HepG2 (cell line): ENCODE results near the gene IFI35. TPM values are rescaled to one million over a fixed set of nuclear protein-coding genes. Genes with fewer than 3 reads are reported as not detected.
A peak's percentile ranks its signal among the peaks of the same experiment; 100 is the strongest.

ENCODE experiments used
- ATAC-seq: fragments of 200-7000 bp; cut with Tn5 transposase; 3 replicates; pipeline ENCODE4 v1.9.1; 2020; ENCODE audit warnings: mild to moderate bottlenecking, moderate library complexity
- BruUV-seq: library from RNA; stranded (reverse); fragments of 400-500 nt; replicated peaks from 2 replicates; lab custom pipeline; 2021; lab: Mats Ljungman, UMichigan
- CTCF ChIA-PET: fragments of 300-600 bp; formaldehyde crosslinking; extraction: SDS; loops from one replicate; lab custom pipeline; 2021; ENCODE audit warnings: low total read pairs, inconsistent platforms, low intra/inter-chr PET ratio; lab: Yijun Ruan, JAX
- POLR2A ChIA-PET: fragments of 350-600 bp; sonication (Branson Sonifier 250); formaldehyde crosslinking; loops from one replicate; lab custom pipeline; 2020; ENCODE audit warnings: antibody characterized with exemption, inconsistent platforms; lab: Yijun Ruan, JAX
- DNase-seq: peaks from one replicate; pipeline ENCODE4 v3.0.0-alpha.2; 2015; ENCODE audit warnings: low spot score
- FAIRE-seq: peaks from 3 replicates; lab custom pipeline; 2011; peaks lifted over from hg19 to GRCh38; lab: Jason Lieb, UNC
- H2AFZ ChIP-seq: one replicate; pipeline ENCODE4 v1.6.1; 2011; ENCODE audit warnings: low read length, inconsistent platforms
- H3K27ac ChIP-seq: fragments of 300-600 bp; 3 replicates; pipeline ENCODE4 v1.8.0; 2011; ENCODE audit warnings: mixed run types, mild to moderate bottlenecking, mixed read lengths, low read length, inconsistent platforms; ENCODE audit not compliant: insufficient read depth; ENCODE audit errors: extremely low read length
- H3K27me3 ChIP-seq, 2 experiments: fragments of 200-600 bp in 1 of 2; 2 replicates in 1 of 2; 3 replicates in 1 of 2; pipeline versions ENCODE4 v1.6.0 to v1.8.0; 2011; ENCODE audit warnings: low read length in 2 of 2, mild to moderate bottlenecking in 2 of 2, moderate library complexity in 2 of 2, inconsistent platforms in 1 of 2; ENCODE audit not compliant: insufficient read depth in 2 of 2, control insufficient read depth in 1 of 2
- H3K36me3 ChIP-seq, 2 experiments: fragments of 200-600 bp in 1 of 2; replicated peaks in 1 of 2; 2 replicates in 1 of 2; 3 replicates in 1 of 2; pipeline versions ENCODE4 v1.5.1 to v1.8.0; 2011; ENCODE audit warnings: low read length in 2 of 2, inconsistent platforms in 1 of 2; ENCODE audit not compliant: insufficient read depth in 2 of 2, control insufficient read depth in 1 of 2
- H3K4me1 ChIP-seq: 2 replicates; pipeline ENCODE4 v1.5.1; 2012; ENCODE audit warnings: low read length, inconsistent platforms; ENCODE audit not compliant: insufficient read depth
- H3K4me2 ChIP-seq: 2 replicates; pipeline ENCODE4 v1.6.0; 2011; ENCODE audit warnings: low read depth, low read length, inconsistent platforms
- H3K4me3 ChIP-seq, 3 experiments: fragments of 200-600 bp in 1 of 3; sonication (generic), shearing (Covaris generic) in 1 of 3; replicated peaks in 1 of 3; 2 replicates each; pipeline ENCODE4 v1.5.1; 2011 to 2016; ENCODE audit warnings: low read length in 3 of 3, inconsistent platforms in 2 of 3, low read depth in 2 of 3, mild to moderate bottlenecking in 2 of 3, control low read depth in 1 of 3, mixed read lengths in 1 of 3; ENCODE audit not compliant: insufficient read depth in 1 of 3
- H3K79me2 ChIP-seq: one replicate; pipeline ENCODE4 v1.6.1; 2011; ENCODE audit warnings: low read length, inconsistent platforms; ENCODE audit not compliant: insufficient read depth
- H3K9ac ChIP-seq: 2 replicates; pipeline ENCODE4 v1.6.0; 2011; ENCODE audit warnings: mild to moderate bottlenecking, low read depth, low read length, inconsistent platforms; ENCODE audit not compliant: insufficient read depth
- H3K9me3 ChIP-seq: 2 replicates; pipeline ENCODE4 v1.5.1; 2012; ENCODE audit warnings: mild to moderate bottlenecking, low read length
- H4K20me1 ChIP-seq: 2 replicates; pipeline ENCODE4 v1.6.0; 2011; ENCODE audit warnings: inconsistent platforms, mild to moderate bottlenecking, low read length, moderate library complexity; ENCODE audit not compliant: insufficient read depth
- BCL6 ChIP-seq: IDR thresholded peaks from 2 replicates; pipeline ENCODE4 v1.6.1; 2016; ENCODE audit warnings: missing genetic modification reagents, missing compliant biosample characterization
- CHD4 ChIP-seq: fragments of 200-600 bp; sonication (generic); IDR thresholded peaks from 2 replicates; pipeline ENCODE4 v1.7.0; 2017; ENCODE audit warnings: mild to moderate bottlenecking, low read length, borderline replicate concordance
- GLMP ChIP-seq: sonication (generic); formaldehyde crosslinking; IDR thresholded peaks from 2 replicates; pipeline ENCODE4 v1.9.0; 2021; ENCODE audit warnings: missing genetic modification reagents, mild to moderate bottlenecking, borderline replicate concordance
- MAF1 ChIP-seq: sonication (generic); formaldehyde crosslinking; IDR thresholded peaks from 2 replicates; pipeline ENCODE4 v1.5.0; 2020; ENCODE audit warnings: missing genetic modification reagents, borderline replicate concordance
- MAFG ChIP-seq: sonication (generic); formaldehyde crosslinking; IDR thresholded peaks from 2 replicates; pipeline ENCODE4 v1.5.1; 2020; ENCODE audit warnings: mild to moderate bottlenecking, missing genetic modification reagents
- MBD4 ChIP-seq: IDR thresholded peaks from 2 replicates; pipeline ENCODE4 v1.6.1; 2012; ENCODE audit warnings: low read length, inconsistent platforms, borderline replicate concordance
- PHB2 ChIP-seq: fragments of 450-650 bp; IDR thresholded peaks from 2 replicates; pipeline ENCODE4 v1.6.1; 2018; ENCODE audit not compliant: partially characterized antibody
- THAP7 ChIP-seq: sonication (generic); formaldehyde crosslinking; IDR thresholded peaks from 2 replicates; pipeline ENCODE4 v1.8.1; 2023; ENCODE audit warnings: mild to moderate bottlenecking, missing genetic modification reagents
- ZBTB3 ChIP-seq: sonication (generic); formaldehyde crosslinking; IDR thresholded peaks from 2 replicates; pipeline ENCODE4 v1.4.0; 2020; ENCODE audit warnings: low read depth, mild to moderate bottlenecking, moderate library complexity, missing genetic modification reagents, borderline replicate concordance
- ZEB1 ChIP-seq: IDR thresholded peaks from 2 replicates; pipeline ENCODE4 v1.6.1; 2012; ENCODE audit warnings: mild to moderate bottlenecking, low read depth, inconsistent platforms; ENCODE audit not compliant: insufficient replicate concordance
- ZNF337 ChIP-seq: sonication (generic); formaldehyde crosslinking; IDR thresholded peaks from 2 replicates; pipeline ENCODE4 v1.5.1; 2020; ENCODE audit warnings: missing genetic modification reagents, low read depth, mild to moderate bottlenecking, borderline replicate concordance
- ZNF75D ChIP-seq: sonication (generic); formaldehyde crosslinking; IDR thresholded peaks from 2 replicates; pipeline ENCODE4 v1.8.1; 2023; ENCODE audit warnings: missing genetic modification reagents, mild to moderate bottlenecking, borderline replicate concordance
- WGBS: methylation state at CpG from one replicate; pipeline ENCODE4 v1.1.6; 2017; ENCODE audit warnings: low lambda C conversion rate; 5-methylcytosine and 5-hydroxymethylcytosine counted together
- in situ Hi-C: cut with HindIII; loops from 2 replicates; pipeline ENCODE4 v1.10.0; 2017; ENCODE audit warnings: low pct_unique_long_range_greater_than_20kb; ENCODE audit not compliant: extremely low pct_ligation_motif_present
- intact Hi-C: fragments of 100-400 bp; cut with micrococcal nuclease; formaldehyde crosslinking; loops from one replicate; pipeline ENCODE4 v1.10.0; 2022; ENCODE audit not compliant: unreplicated experiment
- polyA plus RNA-seq, 8 experiments: library from polyadenylated mRNA; depleted of rRNA in 3 of 8; stranded (reverse) in 7 of 8; unstranded in 1 of 8; fragments of >200 nt; fragmentation: Illumina TruSeq in 4 of 8; extraction: Trizol in 4 of 8; gene quantifications; 2 replicates each; pipeline versions ENCODE4 v1.2.1 to v1.2.3, GENCODE V29; 2011 to 2016; ENCODE audit warnings: low read depth in 4 of 8, missing spikeins in 1 of 8, mixed read lengths in 1 of 8; ENCODE audit not compliant: insufficient read depth in 1 of 8
- total RNA-seq, 5 experiments: library from RNA; depleted of rRNA; stranded (reverse); fragments of >200 nt; fragmentation: Illumina TruSeq; extraction: Trizol; gene quantifications; 2 replicates each; pipeline ENCODE4 v1.2.3, GENCODE V29; 2016; ENCODE audit warnings: low read depth in 1 of 5
- TF ChIP-seq, protein P1 (sequence below): sonication (generic); formaldehyde crosslinking; IDR thresholded peaks from 2 replicates; pipeline ENCODE4 v1.8.0; 2022; ENCODE audit warnings: mild to moderate bottlenecking, missing genetic modification reagents, moderate library complexity
- TF ChIP-seq, protein P2 (sequence below): IDR thresholded peaks from 2 replicates; pipeline ENCODE4 v1.6.1; 2016; ENCODE audit warnings: missing compliant biosample characterization, missing genetic modification reagents, borderline replicate concordance

Gene IFI35
- total and polyA plus RNA-seq, 2 of the 13 experiments (the other 11 are each of a cell fraction or from before 2014, with no cell fraction given), result 28.9 to 38.1 TPM

- POLR2A ChIA-PET, result interaction anchor here (1.0 to 4.3 kb wide), 2 partner anchors 16 to 40 kb away, joined by 3 to 53 read pairs; partner anchors contain the start of genes RPL27 and VAT1
- FAIRE-seq (no peak), ATAC-seq (no peak), DNase-seq (no peak)
- no peak overlapping the region for H2AFZ ChIP-seq
- H3K9ac ChIP-seq, result 0 out of 2 replicates have a peak overlapping the region, but pooled peaks have one; percentile 78
- no TSS peak for BruUV-seq
- no peak overlapping the region for H3K27ac ChIP-seq
- peaks cover 42% of the 10 kb centered on the region for H3K4me1 ChIP-seq
- peak overlapping the region; percentile 94 for H3K4me2 ChIP-seq
- peaks cover 17% of the 10 kb centered on the region for H3K79me2 ChIP-seq
- CTCF ChIA-PET, result no interaction called here
- TF ChIP-seq, protein P1, sequence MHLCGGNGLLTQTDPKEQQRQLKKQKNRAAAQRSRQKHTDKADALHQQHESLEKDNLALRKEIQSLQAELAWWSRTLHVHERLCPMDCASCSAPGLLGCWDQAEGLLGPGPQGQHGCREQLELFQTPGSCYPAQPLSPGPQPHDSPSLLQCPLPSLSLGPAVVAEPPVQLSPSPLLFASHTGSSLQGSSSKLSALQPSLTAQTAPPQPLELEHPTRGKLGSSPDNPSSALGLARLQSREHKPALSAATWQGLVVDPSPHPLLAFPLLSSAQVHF, result no peak
- TF ChIP-seq ZEB1 (no peak), ZBTB3 (CRISPR knock-in tag) (no peak), BCL6 (no peak), CHD4 (no peak), ZNF75D (no peak)
- no peaks in the 10 kb centered on the region for H4K20me1 ChIP-seq
- no peak overlapping the region for H3K4me3 ChIP-seq
- in situ Hi-C loops, result loop anchor here (10.0 kb wide), 1 partner anchor 137 kb away; the partner anchor contains the start of gene AOC2
- H3K36me3 ChIP-seq, result peaks cover 6 to 25% of the 10 kb centered on the region in 2 experiments
- intact Hi-C loops, result loop anchor here (5.0 kb wide), 1 partner anchor 140 kb away; the partner anchor contains the start of gene AOC2
- no peaks in the 10 kb centered on the region for H3K9me3 ChIP-seq
- H3K27me3 ChIP-seq, result peaks cover 0 to 3% of the 10 kb centered on the region in 2 experiments; a peak in 1 of 5 replicates
Measured at GRCh38 chr17:42982266-42982665, 24.3 kb upstream of the IFI35 start.

DNA sequence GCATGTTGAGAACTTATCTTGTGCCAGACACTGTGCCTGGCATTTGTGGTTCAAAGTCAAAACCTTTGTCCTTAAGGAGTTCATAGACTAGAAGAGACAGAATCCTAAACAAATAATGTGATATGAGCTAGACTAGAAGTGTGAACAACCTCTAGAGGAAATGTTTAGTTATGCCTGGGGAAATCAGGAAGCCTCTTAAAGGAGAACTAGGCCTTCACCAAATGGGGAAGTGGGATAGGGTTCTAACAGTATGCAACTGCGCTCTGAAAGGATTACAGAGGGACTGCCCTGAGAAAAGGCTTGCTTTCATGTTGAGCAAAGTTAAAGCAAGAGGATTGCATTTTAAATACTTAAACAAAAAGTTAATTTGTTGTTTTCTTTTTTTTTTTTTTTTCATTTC, 21.4 kb upstream of the IFI35 start:
- ChIA-PET CTCF (no interaction called here), POLR2A (interaction anchor here (3.9 kb wide), 1 partner anchor 13 kb away, joined by 21 read pairs; the partner anchor contains the start of gene RPL27)
- peaks cover 0 to 3% of the 10 kb centered on the region in 2 experiments; a peak in 1 of 5 replicates for H3K27me3 ChIP-seq
- no peak overlapping the region for H3K9ac ChIP-seq
- peaks cover 46% of the 10 kb centered on the region for H3K4me1 ChIP-seq
- intact Hi-C loops, result no loop called here
- no peak overlapping the region for H3K4me3 ChIP-seq
- WGBS, result 83% methylated on average over 1 of the region's 1 CpG
- H3K9me3 ChIP-seq, result no peaks in the 10 kb centered on the region
- no peak for FAIRE-seq
- no peak overlapping the region for H3K4me2 ChIP-seq
- ATAC-seq, result no peak
- no peak for DNase-seq
- in situ Hi-C loops, result loop anchor here (10.0 kb wide), 1 partner anchor 140 kb away; the partner anchor contains the start of gene AOC2
- no peaks in the 10 kb centered on the region for H4K20me1 ChIP-seq
- no peak overlapping the region for H3K27ac ChIP-seq
- peaks cover 17% of the 10 kb centered on the region for H3K79me2 ChIP-seq
- H2AFZ ChIP-seq, result no peak overlapping the region
- H3K36me3 ChIP-seq, result peaks cover 16 to 55% of the 10 kb centered on the region in 2 experiments
- no TSS peak for BruUV-seq
- TF ChIP-seq, protein P2, sequence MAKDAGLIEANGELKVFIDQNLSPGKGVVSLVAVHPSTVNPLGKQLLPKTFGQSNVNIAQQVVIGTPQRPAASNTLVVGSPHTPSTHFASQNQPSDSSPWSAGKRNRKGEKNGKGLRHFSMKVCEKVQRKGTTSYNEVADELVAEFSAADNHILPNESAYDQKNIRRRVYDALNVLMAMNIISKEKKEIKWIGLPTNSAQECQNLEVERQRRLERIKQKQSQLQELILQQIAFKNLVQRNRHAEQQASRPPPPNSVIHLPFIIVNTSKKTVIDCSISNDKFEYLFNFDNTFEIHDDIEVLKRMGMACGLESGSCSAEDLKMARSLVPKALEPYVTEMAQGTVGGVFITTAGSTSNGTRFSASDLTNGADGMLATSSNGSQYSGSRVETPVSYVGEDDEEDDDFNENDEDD, result no peak
- TF ChIP-seq MAF1, result no peak
- no peak for TF ChIP-seq THAP7 (CRISPR knock-in tag)
- no peak for TF ChIP-seq PHB2
- no peak for TF ChIP-seq GLMP (CRISPR knock-in tag)
- no peak for TF ChIP-seq MBD4
- TF ChIP-seq MAFG (CRISPR knock-in tag), result no peak
- TF ChIP-seq ZNF337, result no peak
